T-helper 22 cell (primary cell): ENCODE results near the gene THSD7B.
"Not testable (repeated sequence)": the region's sequence is repeated elsewhere in the genome, so short reads cannot be mapped to it uniquely, and the experiment has no call there.

Experiments used
- DNase-seq: peaks from one replicate; pipeline ENCODE4 v3.0.0-alpha.2; 2020; ENCODE audit warnings: low read depth

THSD7B gene

DNA sequence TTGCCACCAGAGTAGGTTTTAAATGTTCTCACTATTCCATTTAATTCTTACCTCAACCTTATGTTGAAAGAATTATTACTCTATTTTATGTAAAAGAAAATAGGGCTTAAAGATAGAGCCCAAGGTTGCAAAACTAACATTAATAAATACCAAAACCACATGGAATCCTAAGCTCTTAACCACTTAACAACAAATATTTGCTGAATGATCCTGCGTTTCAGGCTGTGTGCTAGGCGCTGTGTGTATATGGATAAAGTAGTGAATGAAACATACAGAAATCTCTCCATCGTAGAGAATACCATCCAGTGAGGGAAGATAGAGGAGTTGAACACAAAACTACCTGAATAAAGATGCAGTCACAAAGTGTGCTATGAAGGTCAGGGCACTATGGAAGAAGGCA lies 485.1 kb downstream of the THSD7B start:
- no peak for DNase-seq

DNA sequence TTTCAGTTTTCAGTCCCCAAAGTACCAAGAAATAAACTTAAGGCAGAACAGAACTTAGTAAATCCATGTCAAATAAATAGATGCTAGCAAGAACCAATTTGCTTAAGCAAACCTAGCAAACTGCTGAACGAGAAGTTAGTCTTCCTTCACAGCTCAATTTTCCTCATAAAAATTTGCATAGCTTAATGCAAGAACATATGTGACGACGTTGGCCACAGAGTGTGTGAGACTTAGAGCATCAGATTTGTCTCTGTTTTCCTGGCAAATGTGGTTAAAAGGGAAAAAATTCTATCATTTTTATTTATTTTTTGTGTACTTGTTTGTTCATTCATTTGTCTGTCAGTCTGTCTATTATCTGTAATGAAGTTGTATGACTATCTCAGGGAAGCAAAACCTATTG lies 485.7 kb downstream of the THSD7B start:
- DNase-seq, result no peak

- DNase-seq, result no peak
Observed at GRCh38 chr2:137252934-137253333, 487.6 kb downstream of the THSD7B start.

DNA sequence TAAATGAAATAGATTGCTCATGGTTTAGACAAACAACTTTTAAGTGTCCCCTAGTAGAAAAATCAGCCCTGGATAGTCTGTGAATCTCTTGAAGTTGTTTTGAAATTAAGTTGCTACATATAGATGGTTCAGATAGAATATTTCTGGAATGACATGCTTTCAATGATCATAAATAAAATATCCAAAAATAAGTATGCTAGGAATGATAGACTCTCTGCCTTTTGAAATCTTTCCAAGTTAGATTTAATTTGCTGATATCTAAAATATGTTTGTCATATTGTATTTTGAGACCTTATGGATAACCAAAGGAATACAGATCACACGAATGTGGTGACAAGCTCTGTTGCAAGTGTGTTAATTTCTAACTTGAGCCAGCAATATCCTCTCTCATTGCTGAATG lies 488.7 kb downstream of the THSD7B start:
- DNase-seq, result no peak

- DNase-seq, result no peak
Observed at GRCh38 chr2:137255345-137255744, 490.0 kb downstream of the THSD7B start.

GRCh38 chr2:137255990-137256389 lies 490.6 kb downstream of the THSD7B start:
- DNase-seq, result no peak

DNA sequence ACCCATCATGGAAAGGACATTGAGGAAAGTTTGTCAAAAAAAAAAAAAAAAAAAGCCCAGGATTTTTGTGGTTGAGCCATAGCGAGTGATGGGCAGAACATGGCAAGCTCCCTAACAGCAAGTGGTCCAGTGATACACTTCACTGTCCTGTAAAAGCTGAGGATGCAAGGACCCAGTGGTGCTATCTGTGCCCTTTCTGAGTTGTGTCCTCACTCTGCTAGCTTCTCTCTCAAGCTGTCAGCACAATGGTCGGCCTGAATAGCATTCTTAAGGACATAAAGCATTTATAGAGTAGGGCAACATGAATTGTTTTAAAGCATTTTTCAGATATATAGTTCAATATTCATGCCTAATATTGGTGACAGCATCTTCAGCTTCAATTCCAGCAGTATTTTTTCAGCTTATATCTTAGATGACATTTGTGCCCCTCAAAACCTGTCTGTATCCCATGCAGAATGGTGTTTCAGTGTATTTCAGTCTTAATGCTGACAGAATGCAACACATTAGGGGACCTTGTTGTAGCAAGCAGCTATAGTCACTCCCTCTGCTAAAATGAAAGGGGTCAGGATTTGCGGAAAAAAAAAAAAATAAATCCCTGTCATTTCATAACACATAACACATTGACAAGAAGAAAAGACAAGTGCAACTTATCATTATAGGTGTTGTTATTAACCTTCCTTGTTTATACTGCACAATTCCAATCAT lies 496.7 kb downstream of the THSD7B start:
- no peak for DNase-seq

GRCh38 chr2:137262594-137262993 lies 497.2 kb downstream of the THSD7B start:
- DNase-seq, result no peak

GRCh38 chr2:137287913-137288639 lies 522.7 kb downstream of the THSD7B start:
- DNase-seq, result no peak

GRCh38 chr2:137291836-137292570 lies 526.7 kb downstream of the THSD7B start:
- DNase-seq, result no peak

- DNase-seq, result no peak
Observed at GRCh38 chr2:137298377-137298776, 533.0 kb downstream of the THSD7B start.

GRCh38 chr2:137300987-137301386 lies 535.6 kb downstream of the THSD7B start:
- DNase-seq, result no peak

GRCh38 chr2:137302957-137303356 lies 537.6 kb downstream of the THSD7B start:
- no peak for DNase-seq

- DNase-seq, result no peak
Observed at GRCh38 chr2:137316075-137316474, 550.7 kb downstream of the THSD7B start.

- DNase-seq, result no peak
Observed at GRCh38 chr2:137321566-137321965, 556.2 kb downstream of the THSD7B start.

GRCh38 chr2:137331562-137331961 lies 566.2 kb downstream of the THSD7B start:
- DNase-seq, result not testable (repeated sequence)

GRCh38 chr2:137333386-137334165 lies 568.2 kb downstream of the THSD7B start:
- no peak for DNase-seq

- no peak for DNase-seq
Observed at GRCh38 chr2:137336067-137336466, 570.7 kb downstream of the THSD7B start.

GRCh38 chr2:137339051-137339450 lies 573.7 kb downstream of the THSD7B start:
- DNase-seq, result no peak

- no peak for DNase-seq
Observed at GRCh38 chr2:137345994-137346393, 580.6 kb downstream of the THSD7B start.

DNA sequence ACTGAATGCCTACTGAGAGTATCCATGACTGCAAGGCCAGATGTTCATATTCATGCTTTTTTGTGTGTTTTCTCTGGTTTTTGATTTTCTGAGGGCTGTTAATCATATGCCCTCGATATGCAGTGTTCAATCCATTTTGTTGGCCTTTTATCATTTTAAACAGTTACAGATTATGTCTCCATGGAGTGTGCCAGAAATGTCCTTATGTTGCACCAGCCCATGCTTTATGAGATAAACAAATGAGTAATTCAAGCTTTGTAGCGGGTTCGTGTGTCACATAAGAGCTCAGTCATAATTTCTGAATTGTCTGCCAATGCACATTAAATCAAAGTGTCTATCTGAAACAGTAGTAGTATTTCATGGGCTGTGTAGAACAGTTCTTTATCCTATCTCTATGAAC lies 583.0 kb downstream of the THSD7B start:
- no peak for DNase-seq

DNA sequence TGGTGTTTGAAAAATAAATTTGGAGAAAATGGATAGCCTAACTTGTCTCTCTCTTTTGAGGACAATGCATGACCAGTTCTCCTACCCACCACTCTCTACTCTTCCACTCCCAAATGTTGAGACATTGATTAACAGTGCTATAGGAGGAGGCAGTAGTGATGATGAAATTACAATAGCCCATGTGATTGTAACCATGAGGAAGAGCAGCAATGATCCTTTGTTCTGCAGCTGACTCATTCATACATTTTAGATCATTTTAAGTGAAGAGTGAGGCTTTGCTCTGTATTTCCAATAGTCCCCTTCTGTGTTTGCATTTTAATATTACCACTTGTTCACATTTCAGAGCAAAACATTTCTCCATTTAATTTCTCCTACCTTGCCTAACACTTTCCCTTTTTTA lies 592.3 kb downstream of the THSD7B start:
- no peak for DNase-seq
